ENCODE measurements around the gene SUDS3. TPM values are rescaled to one million over a fixed set of nuclear protein-coding genes. Genes with fewer than 3 reads are reported as not detected.
A peak's percentile ranks its signal among the peaks of the same experiment; 100 is the strongest.
"Not testable (repeated sequence)": the region's sequence is repeated elsewhere in the genome, so short reads cannot be mapped to it uniquely, and the experiment has no call there.

Gene SUDS3
- polyA plus RNA-seq, 3 donors = 8.2 to 15.6 (median 9.1) TPM

DNA sequence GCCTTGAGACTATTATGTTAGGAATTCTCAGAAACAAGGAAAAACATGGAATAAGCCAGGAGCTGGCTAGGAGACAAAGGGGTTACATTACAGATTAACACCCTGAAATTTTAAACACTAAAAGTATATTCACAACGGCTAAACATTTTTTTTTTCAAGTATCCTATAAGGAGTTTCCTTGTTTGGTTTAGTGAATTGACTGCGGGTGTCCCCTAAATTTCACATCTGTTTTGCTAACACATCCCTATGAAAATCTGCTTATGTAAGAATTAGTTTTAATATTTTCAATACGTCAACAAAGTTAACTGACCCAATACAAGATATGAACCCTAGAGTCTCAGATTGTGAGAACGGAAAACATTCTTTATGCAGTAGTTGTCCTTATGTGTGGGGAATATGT, 22.6 kb upstream of the SUDS3 start:
- TF ChIP-seq, protein P1, sequence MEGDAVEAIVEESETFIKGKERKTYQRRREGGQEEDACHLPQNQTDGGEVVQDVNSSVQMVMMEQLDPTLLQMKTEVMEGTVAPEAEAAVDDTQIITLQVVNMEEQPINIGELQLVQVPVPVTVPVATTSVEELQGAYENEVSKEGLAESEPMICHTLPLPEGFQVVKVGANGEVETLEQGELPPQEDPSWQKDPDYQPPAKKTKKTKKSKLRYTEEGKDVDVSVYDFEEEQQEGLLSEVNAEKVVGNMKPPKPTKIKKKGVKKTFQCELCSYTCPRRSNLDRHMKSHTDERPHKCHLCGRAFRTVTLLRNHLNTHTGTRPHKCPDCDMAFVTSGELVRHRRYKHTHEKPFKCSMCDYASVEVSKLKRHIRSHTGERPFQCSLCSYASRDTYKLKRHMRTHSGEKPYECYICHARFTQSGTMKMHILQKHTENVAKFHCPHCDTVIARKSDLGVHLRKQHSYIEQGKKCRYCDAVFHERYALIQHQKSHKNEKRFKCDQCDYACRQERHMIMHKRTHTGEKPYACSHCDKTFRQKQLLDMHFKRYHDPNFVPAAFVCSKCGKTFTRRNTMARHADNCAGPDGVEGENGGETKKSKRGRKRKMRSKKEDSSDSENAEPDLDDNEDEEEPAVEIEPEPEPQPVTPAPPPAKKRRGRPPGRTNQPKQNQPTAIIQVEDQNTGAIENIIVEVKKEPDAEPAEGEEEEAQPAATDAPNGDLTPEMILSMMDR (IDR thresholded peaks at IDR 0.05) = no peak
- H3K4me3 Mint-ChIP-seq = no peak overlapping the region

GRCh38 chr12:118354503-118354902, 21.9 kb upstream of the SUDS3 start:
- H3K9ac ChIP-seq (ENCODE audit: insufficient read depth, low read length, poor library complexity, severe bottlenecking); H3K4me3 Mint-ChIP-seq; H3K27me3 Mint-ChIP-seq (ENCODE audit: low read depth in 3 of 3); H3K27me3 ChIP-seq (ENCODE audit: control insufficient read depth in 2 of 2, insufficient read depth in 2 of 2, low read length in 2 of 2); DNase-seq; H3K36me3 Mint-ChIP-seq; H3K9me3 Mint-ChIP-seq; H3K9me3 ChIP-seq (replicated peaks in 1 of 2; ENCODE audit: control insufficient read depth in 1 of 2, insufficient read depth in 1 of 2, low read length in 2 of 2); H3K4me2 ChIP-seq (replicated peaks; ENCODE audit: extremely low read depth, low read length, poor library complexity, severe bottlenecking); H3K4me3 ChIP-seq (replicated peaks in 1 of 3; ENCODE audit: low read depth in 2 of 3, low read length in 3 of 3); intact Hi-C loops (cut with micrococcal nuclease); H2AFZ ChIP-seq (ENCODE audit: insufficient read depth, low read depth, low read length, poor library complexity, severe bottlenecking); H3K36me3 ChIP-seq (replicated peaks in 1 of 2; ENCODE audit: control insufficient read depth in 1 of 2, insufficient read depth in 2 of 2, low read length in 2 of 2): not testable (repeated sequence)
- Histone ChIP-seq H3K4me1 (ENCODE audit: control insufficient read depth in 1 of 2, insufficient read depth in 2 of 2, low read length in 2 of 2) (peaks cover 42 to 70% of the 10 kb centered on the region in 2 donors), H4K20me1 (ENCODE audit: insufficient read depth, low read length) (peaks cover 61% of the 10 kb centered on the region), H3K27ac (ENCODE audit: low read depth in 1 of 2, low read length in 2 of 2) (peak overlapping the region in 1 of 2 donors; percentile 7), H3K79me2 (ENCODE audit: insufficient read depth, low read length) (peaks cover 93% of the 10 kb centered on the region)
- peaks cover 63% of the 10 kb centered on the region for H3K4me1 Mint-ChIP-seq
- peak overlapping the region in 6 of 7 donors; percentile 19 to 88 (median 71) for H3K27ac Mint-ChIP-seq
- 100% methylated on average over 1 of the region's 4 CpGs for WGBS (ENCODE audit: insufficient coverage)

More for the DNA sequence above, 22.6 kb upstream of the SUDS3 start:
- H3K9me3 ChIP-seq (replicated peaks in 1 of 2; ENCODE audit: control insufficient read depth in 1 of 2, insufficient read depth in 1 of 2, low read length in 2 of 2) = no peaks in the 10 kb centered on the region
- no peak for DNase-seq
- H3K36me3 Mint-ChIP-seq = peaks cover 10% of the 10 kb centered on the region in 2 donors
- no CpG with 5 or more reads among the region's 4 CpGs for WGBS (ENCODE audit: insufficient coverage)
- no peaks in the 10 kb centered on the region for H3K27me3 ChIP-seq (ENCODE audit: control insufficient read depth in 2 of 2, insufficient read depth in 2 of 2, low read length in 2 of 2)
- H3K9ac ChIP-seq (ENCODE audit: insufficient read depth, low read length, poor library complexity, severe bottlenecking) = no peak overlapping the region
- no peaks in the 10 kb centered on the region for H3K36me3 ChIP-seq (replicated peaks in 1 of 2; ENCODE audit: control insufficient read depth in 1 of 2, insufficient read depth in 2 of 2, low read length in 2 of 2)
- H3K27ac ChIP-seq (ENCODE audit: low read depth in 1 of 2, low read length in 2 of 2) = peak overlapping the region in 1 of 2 donors; percentile 13
- no peak overlapping the region for H3K4me2 ChIP-seq (replicated peaks; ENCODE audit: extremely low read depth, low read length, poor library complexity, severe bottlenecking)
- peaks cover 34 to 62% of the 10 kb centered on the region in 2 donors for H3K4me1 ChIP-seq (ENCODE audit: control insufficient read depth in 1 of 2, insufficient read depth in 2 of 2, low read length in 2 of 2)
- peaks cover 68% of the 10 kb centered on the region for H4K20me1 ChIP-seq (ENCODE audit: insufficient read depth, low read length)
- peak overlapping the region; percentile 60 to 84 (median 81) for H3K27ac Mint-ChIP-seq
- H3K9me3 Mint-ChIP-seq = peaks cover 0 to 5% (median 0%) of the 10 kb centered on the region in 7 donors
- peaks cover 93% of the 10 kb centered on the region for H3K79me2 ChIP-seq (ENCODE audit: insufficient read depth, low read length)
- H3K27me3 Mint-ChIP-seq (ENCODE audit: low read depth in 3 of 3) = no peaks in the 10 kb centered on the region
- no peak overlapping the region for H2AFZ ChIP-seq (ENCODE audit: insufficient read depth, low read depth, low read length, poor library complexity, severe bottlenecking)
- intact Hi-C loops (cut with micrococcal nuclease) = no loop called here
- H3K4me1 Mint-ChIP-seq = peaks cover 58% of the 10 kb centered on the region
- H3K4me3 ChIP-seq (replicated peaks in 1 of 3; ENCODE audit: low read depth in 2 of 3, low read length in 3 of 3) = no peak overlapping the region

Measured in CD14-positive monocyte (primary cell).